SK-N-SH (cell line): Measurements from ENCODE around the gene CHPF2. TPM values are rescaled to one million over a fixed set of nuclear protein-coding genes. Genes with fewer than 3 reads are reported as not detected.
A peak's percentile ranks its signal among the peaks of the same experiment; 100 is the strongest.

Source experiments
- CTCF ChIA-PET: fragments of 300-600, 350-600 bp; formaldehyde crosslinking; extraction: SDS; loops from one replicate; lab custom pipeline; 2021; lab: Yijun Ruan, JAX
- POLR2A ChIA-PET: fragments of 350-600 bp; sonication (Branson Sonifier 250); formaldehyde crosslinking; extraction: SDS; loops from one replicate; lab custom pipeline; 2020; ENCODE audit warnings: antibody characterized with exemption, inconsistent platforms; lab: Yijun Ruan, JAX
- DNase-seq: peaks from one replicate; pipeline ENCODE4 v3.0.0; 2012
- H2AFZ ChIP-seq: fragments of 200-600 bp; sonication (generic); 2 replicates; pipeline ENCODE4 v1.8.1; 2016; ENCODE audit warnings: antibody characterized with exemption, mild to moderate bottlenecking, low read depth
- H3F3A ChIP-seq: fragments of 200-600 bp; sonication (generic); replicated peaks from 2 replicates; pipeline ENCODE3; 2016; ENCODE audit warnings: antibody characterized with exemption, mild to moderate bottlenecking; ENCODE audit not compliant: insufficient read depth
- H3K27ac ChIP-seq, 2 experiments: fragments of 200-500 bp in 1 of 2; fragments of 200-600 bp in 1 of 2; sonication (Bioruptor generic) in 1 of 2; sonication (generic), shearing (Covaris generic) in 1 of 2; 2 replicates each; pipeline versions ENCODE4 v1.5.1 to v1.6.1; 2014 to 2016; ENCODE audit warnings: low read depth in 2 of 2, inconsistent platforms in 1 of 2, low read length in 1 of 2, mild to moderate bottlenecking in 1 of 2, mixed read lengths in 1 of 2
- H3K27me3 ChIP-seq: fragments of 200-600 bp; sonication (generic), shearing (Covaris generic); 2 replicates; pipeline ENCODE4 v1.6.1; 2016; ENCODE audit warnings: mixed run types; ENCODE audit not compliant: insufficient read depth
- H3K36me3 ChIP-seq, 2 experiments: fragments of 200-500 bp in 1 of 2; fragments of 200-600 bp in 1 of 2; sonication (Bioruptor generic) in 1 of 2; sonication (generic) in 1 of 2; replicated peaks in 1 of 2; 2 replicates each; pipeline versions ENCODE3 to v1.5.1; 2014 to 2016; ENCODE audit warnings: low read length in 1 of 2, mild to moderate bottlenecking in 1 of 2; ENCODE audit not compliant: insufficient read depth in 2 of 2, control insufficient read depth in 1 of 2
- H3K4me1 ChIP-seq, 2 experiments: fragments of 200-500 bp in 1 of 2; fragments of 200-600 bp in 1 of 2; sonication (Bioruptor generic) in 1 of 2; sonication (generic), shearing (Covaris generic) in 1 of 2; 2 replicates each; pipeline versions ENCODE4 v1.5.1 to v1.6.1; 2014 to 2016; ENCODE audit warnings: low read depth in 1 of 2, low read length in 1 of 2, mixed run types in 1 of 2; ENCODE audit not compliant: insufficient read depth in 2 of 2, control insufficient read depth in 1 of 2
- H3K4me2 ChIP-seq: fragments of 200-600 bp; sonication (generic), shearing (Covaris generic); 2 replicates; pipeline ENCODE4 v1.6.1; 2017; ENCODE audit warnings: mixed run types
- H3K4me3 ChIP-seq, 2 experiments: fragments of 200-500 bp in 1 of 2; fragments of 200-600 bp in 1 of 2; sonication (Bioruptor generic) in 1 of 2; sonication (generic), shearing (Covaris generic) in 1 of 2; 2 replicates each; pipeline versions ENCODE4 v1.5.1 to v1.8.1; 2014 to 2016; ENCODE audit warnings: low read depth in 2 of 2, inconsistent platforms in 1 of 2, low read length in 1 of 2, mild to moderate bottlenecking in 1 of 2, mixed read lengths in 1 of 2, moderate library complexity in 1 of 2
- H3K79me2 ChIP-seq: fragments of 200-600 bp; sonication (generic); 2 replicates; pipeline ENCODE4 v1.8.1; 2017; ENCODE audit warnings: mild to moderate bottlenecking; ENCODE audit not compliant: insufficient read depth
- H3K9ac ChIP-seq: fragments of 200-600 bp; sonication (generic); 2 replicates; pipeline ENCODE4 v1.6.1; 2017; ENCODE audit warnings: mixed run types
- H3K9me2 ChIP-seq: fragments of 200-600 bp; sonication (generic); 2 replicates; pipeline ENCODE4 v1.6.1; 2017; ENCODE audit warnings: mixed run types
- H3K9me3 ChIP-seq: fragments of 200-600 bp; sonication (generic); 2 replicates; pipeline ENCODE4 v1.6.1; 2017; ENCODE audit warnings: mixed run types, mild to moderate bottlenecking, moderate library complexity
- H4K20me1 ChIP-seq: fragments of 200-600 bp; sonication (generic); 2 replicates; pipeline ENCODE4 v1.6.1; 2017; ENCODE audit warnings: mild to moderate bottlenecking, mixed run types; ENCODE audit not compliant: insufficient read depth
- CHD2 ChIP-seq: fragments of 150-350 bp; IDR thresholded peaks from 2 replicates; pipeline ENCODE4 v1.6.1; 2018; ENCODE audit warnings: low read length; ENCODE audit not compliant: partially characterized antibody
- CTCF ChIP-seq: fragments of 200-600 bp; sonication (generic); IDR thresholded peaks from 2 replicates; pipeline ENCODE4 v1.6.1; 2017; ENCODE audit warnings: antibody characterized with exemption, mild to moderate bottlenecking, moderate library complexity
- ELF1 ChIP-seq: IDR thresholded peaks from 2 replicates; pipeline ENCODE4 v1.4.0; 2012
- FOXJ3 ChIP-seq: sonication (generic); formaldehyde crosslinking; IDR thresholded peaks from 2 replicates; pipeline ENCODE4 v1.5.1; 2020; ENCODE audit warnings: mild to moderate bottlenecking, missing genetic modification reagents
- GABPA ChIP-seq: IDR thresholded peaks from 2 replicates; pipeline ENCODE4 v1.4.0; 2012; ENCODE audit warnings: low read depth, mild to moderate bottlenecking
- IRF3 ChIP-seq: fragments of 150-350 bp; IDR thresholded peaks from 2 replicates; pipeline ENCODE4 v1.6.1; 2016; ENCODE audit warnings: mild to moderate bottlenecking, low read depth, low read length
- MAX ChIP-seq: IDR thresholded peaks from 2 replicates; pipeline ENCODE4 v1.4.0; 2012; ENCODE audit warnings: low read depth
- MEF2A ChIP-seq: IDR thresholded peaks from 2 replicates; pipeline ENCODE4 v1.4.0; 2012; ENCODE audit warnings: low read depth, borderline replicate concordance
- NFIC ChIP-seq: IDR thresholded peaks from 2 replicates; pipeline ENCODE4 v1.4.0; 2012; ENCODE audit warnings: borderline replicate concordance
- RCOR1 ChIP-seq: fragments of 150-350 bp; IDR thresholded peaks from 2 replicates; pipeline ENCODE4 v1.6.1; 2017; ENCODE audit warnings: antibody characterized with exemption, low read length
- RXRA ChIP-seq: IDR thresholded peaks from 2 replicates; pipeline ENCODE4 v1.4.0; 2012; ENCODE audit warnings: low read depth, mild to moderate bottlenecking, borderline replicate concordance
- SIN3A ChIP-seq: IDR thresholded peaks from 2 replicates; pipeline ENCODE4 v1.6.1; 2012; ENCODE audit warnings: low read depth, mild to moderate bottlenecking, low read length, moderate library complexity, borderline replicate concordance
- SMC3 ChIP-seq: IDR thresholded peaks from 2 replicates; pipeline ENCODE4 v1.6.1; 2012; ENCODE audit warnings: low read depth, low read length, improper control_type of control experiment
- TEAD4 ChIP-seq: IDR thresholded peaks from 2 replicates; pipeline ENCODE4 v1.4.0; 2012; ENCODE audit warnings: mild to moderate bottlenecking, borderline replicate concordance; ENCODE audit not compliant: insufficient read depth
- YY1 ChIP-seq: IDR thresholded peaks from 2 replicates; pipeline ENCODE4 v1.4.0; 2012; ENCODE audit warnings: low read depth, mild to moderate bottlenecking
- ZBTB33 ChIP-seq: IDR thresholded peaks from 2 replicates; pipeline ENCODE4 v1.4.0; 2012; ENCODE audit warnings: low read depth, borderline replicate concordance
- WGBS: methylation state at CpG from one replicate; pipeline ENCODE4 v1.1.6; 2017; ENCODE audit warnings: low lambda C conversion rate; 5-methylcytosine and 5-hydroxymethylcytosine counted together
- polyA plus RNA-seq, 3 experiments: library from polyadenylated mRNA; depleted of rRNA; stranded (reverse); fragments of >200 nt; gene quantifications; 2 replicates each; pipeline ENCODE4 v1.2.3, GENCODE V29; 2012

Gene CHPF2
- polyA plus RNA-seq, 1 of the 3 experiments (the other 2 are of a cell fraction) = 68.6 TPM

- Histone ChIP-seq H3K4me3 (no peak overlapping the region), H3K4me1 (no peaks in the 10 kb centered on the region), H3F3A (no peaks in the 10 kb centered on the region), H3K9me3 (no peaks in the 10 kb centered on the region), H2AFZ (no peak overlapping the region), H4K20me1 (no peaks in the 10 kb centered on the region), H3K9ac (no peak overlapping the region), H3K27ac (no peak overlapping the region), H3K36me3 (no peaks in the 10 kb centered on the region), H3K27me3 (peaks cover 66% of the 10 kb centered on the region), H3K9me2 (no peaks in the 10 kb centered on the region), H3K79me2 (no peaks in the 10 kb centered on the region), H3K4me2 (no peak overlapping the region)
- DNase-seq = no peak
- 70% methylated on average over 9 of the region's 9 CpGs for WGBS
- CTCF ChIA-PET = interaction anchor here (0.8 to 0.9 kb wide), 2 partner anchors 79 to 92 kb away, joined by 3 to 4 read pairs; no protein-coding TSS in a partner anchor
- TF ChIP-seq GABPA = no peak
- TF ChIP-seq YY1 = no peak
- no peak for TF ChIP-seq MEF2A
- TF ChIP-seq NFIC = no peak
- TF ChIP-seq ELF1 = no peak
- TF ChIP-seq RCOR1 = no peak
- TF ChIP-seq SMC3 = no peak
- POLR2A ChIA-PET = no interaction called here
Observed at GRCh38 chr7:151202836-151203235, 29.4 kb upstream of the CHPF2 start.

GRCh38 chr7:151204383-151205032 lies 27.8 kb upstream of the CHPF2 start:
- H3K4me2 ChIP-seq = no peak overlapping the region
- ChIA-PET POLR2A (interaction anchor here (0.5 kb wide), 1 partner anchor 16 kb away, joined by 3 read pairs; no protein-coding TSS in a partner anchor), CTCF (interaction anchor here (0.8 to 1.7 kb wide), 6 partner anchors 37 to 119 kb away, joined by 3 to 5 read pairs (median 4); partner anchors contain the start of gene GBX1)
- no peak overlapping the region for H3K9ac ChIP-seq
- WGBS = 58% methylated on average over 48 of the region's 48 CpGs
- peaks cover 61% of the 10 kb centered on the region for H3K27me3 ChIP-seq
- H3K9me2 ChIP-seq = no peaks in the 10 kb centered on the region
- H3F3A ChIP-seq = no peaks in the 10 kb centered on the region
- TF ChIP-seq CTCF (0 out of 2 replicates have a peak, but pooled peaks have one; percentile 10), NFIC (no peak)
- no peak overlapping the region for H3K4me3 ChIP-seq
- no peaks in the 10 kb centered on the region for H3K36me3 ChIP-seq
- no peaks in the 10 kb centered on the region for H3K9me3 ChIP-seq
- H3K4me1 ChIP-seq = no peaks in the 10 kb centered on the region
- H3K79me2 ChIP-seq = no peaks in the 10 kb centered on the region
- DNase-seq = peak; percentile 48
- no peak overlapping the region for H3K27ac ChIP-seq
- no peaks in the 10 kb centered on the region for H4K20me1 ChIP-seq
- no peak overlapping the region for H2AFZ ChIP-seq

GRCh38 chr7:151205730-151206129 lies 26.6 kb upstream of the CHPF2 start:
- no peaks in the 10 kb centered on the region for H3K36me3 ChIP-seq
- no peaks in the 10 kb centered on the region for H3K9me2 ChIP-seq
- H3K27ac ChIP-seq = no peak overlapping the region
- H3F3A ChIP-seq = no peaks in the 10 kb centered on the region
- no peak overlapping the region for H3K4me2 ChIP-seq
- ChIA-PET CTCF (interaction anchor here (0.9 to 1.7 kb wide), 3 partner anchors 9 to 121 kb away, joined by 3 to 4 read pairs (median 4); partner anchors contain the start of gene GBX1), POLR2A (interaction anchor here (1.0 kb wide), 1 partner anchor 21 kb away, joined by 3 read pairs; the partner anchor contains the start of gene ABCF2)
- no peak for DNase-seq
- no peak overlapping the region for H2AFZ ChIP-seq
- no peaks in the 10 kb centered on the region for H3K9me3 ChIP-seq
- no peak overlapping the region for H3K9ac ChIP-seq
- no peaks in the 10 kb centered on the region for H4K20me1 ChIP-seq
- H3K27me3 ChIP-seq = peaks cover 60% of the 10 kb centered on the region
- WGBS = 55% methylated on average over 6 of the region's 6 CpGs
- no peaks in the 10 kb centered on the region for H3K4me1 ChIP-seq
- H3K4me3 ChIP-seq = no peak overlapping the region
- H3K79me2 ChIP-seq = no peaks in the 10 kb centered on the region
- no peak for TF ChIP-seq CHD2
- TF ChIP-seq TEAD4 = no peak
- no peak for TF ChIP-seq IRF3
- TF ChIP-seq RXRA = no peak
- no peak for TF ChIP-seq MAX
- no peak for TF ChIP-seq ZBTB33
- no peak for TF ChIP-seq SIN3A
- no peak for TF ChIP-seq FOXJ3 (CRISPR knock-in tag)
- TF ChIP-seq MEF2A = no peak
